Measurements from ENCODE around the gene CD55. TPM values are rescaled to one million over a fixed set of nuclear protein-coding genes. Genes with fewer than 3 reads are reported as not detected.

CD55 gene
- total RNA-seq, 2 experiments from 2014 or later: 62.1 to 66.0 TPM

DNA sequence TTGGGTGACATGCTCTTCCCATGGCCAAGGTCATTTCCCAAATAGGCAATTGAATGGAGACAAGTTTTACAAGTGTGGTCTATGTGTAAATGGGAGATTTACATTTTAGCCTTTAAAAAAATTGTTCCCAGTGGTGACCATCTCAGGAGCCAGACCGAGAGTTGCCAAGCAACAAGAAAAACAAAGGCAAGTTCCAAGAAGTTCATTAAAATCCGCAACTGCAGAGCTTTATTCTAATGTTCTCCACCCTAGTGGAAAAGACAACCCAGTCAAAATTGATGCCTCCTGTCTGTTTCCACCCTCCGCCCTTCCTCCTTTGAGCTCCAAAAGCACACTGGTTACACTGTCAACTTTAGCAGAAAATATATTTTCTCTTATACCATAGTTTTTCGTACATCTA lies 33.2 kb upstream of the CD55 start:
- intact Hi-C loops (cut with micrococcal nuclease): no loop called here
- no peak for DNase-seq
- Mint-ChIP-seq H3K4me3 (no peak overlapping the region), H3K36me3 (ENCODE audit: low read depth) (peaks cover 5% of the 10 kb centered on the region), H3K27ac (no peak overlapping the region), H3K9me3 (peaks cover 14% of the 10 kb centered on the region), H3K4me1 (ENCODE audit: low read depth) (peaks cover 13% of the 10 kb centered on the region), H3K27me3 (ENCODE audit: low read depth) (no peaks in the 10 kb centered on the region)
- CTCF ChIA-PET: interaction anchor here (1.0 to 1.3 kb wide), 3 partner anchors 32 to 117 kb away, joined by 3 to 5 read pairs (median 3); no protein-coding TSS in a partner anchor

DNA sequence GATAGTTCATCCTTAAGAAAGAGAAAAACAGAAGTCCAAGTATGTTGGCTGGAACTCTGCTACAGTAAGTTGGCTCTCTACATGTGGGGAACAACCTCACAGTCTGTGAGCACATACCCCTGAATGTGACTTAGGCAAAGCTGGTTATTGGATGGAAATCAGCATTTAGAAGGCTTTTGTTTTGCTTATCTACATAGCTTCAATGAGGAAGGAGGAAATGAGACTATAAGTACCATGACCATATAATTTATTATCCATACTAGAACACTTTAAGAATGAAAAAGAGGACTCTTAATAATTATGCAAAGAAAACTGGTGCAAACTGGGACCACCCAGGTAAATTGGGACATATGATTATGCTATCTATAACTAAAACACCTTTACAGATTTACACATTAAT lies 31.7 kb upstream of the CD55 start:
- DNase-seq: no peak
- Mint-ChIP-seq H3K27ac (no peak overlapping the region), H3K4me3 (no peak overlapping the region), H3K36me3 (ENCODE audit: low read depth) (peaks cover 5% of the 10 kb centered on the region), H3K4me1 (ENCODE audit: low read depth) (peaks cover 8% of the 10 kb centered on the region), H3K27me3 (ENCODE audit: low read depth) (no peaks in the 10 kb centered on the region), H3K9me3 (peaks cover 14% of the 10 kb centered on the region)
- intact Hi-C loops (cut with micrococcal nuclease): no loop called here
- CTCF ChIA-PET: interaction anchor here (1.2 to 1.3 kb wide), 2 partner anchors 17 to 115 kb away, joined by 3 to 5 read pairs; no protein-coding TSS in a partner anchor

DNA sequence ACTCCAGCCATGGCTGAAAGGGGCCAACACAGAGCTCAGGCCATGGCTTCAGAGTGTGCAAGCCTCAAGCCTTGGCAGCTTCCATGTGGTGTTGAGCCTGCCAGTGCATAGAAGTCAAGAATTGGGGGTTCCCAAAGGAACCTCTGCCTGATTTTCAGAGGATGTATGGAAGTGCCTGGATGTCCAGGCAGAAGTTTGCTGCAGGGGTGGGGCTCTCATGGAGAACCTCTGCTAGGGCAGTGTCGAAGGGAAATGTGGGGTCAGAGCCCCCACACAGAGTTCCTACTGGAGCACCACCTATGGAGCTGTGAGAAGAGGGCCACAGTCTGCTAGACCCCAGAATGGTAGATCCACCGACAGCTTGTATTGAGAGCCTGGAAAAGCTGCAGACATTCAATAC lies 29.8 kb upstream of the CD55 start:
- H3K36me3 Mint-ChIP-seq (ENCODE audit: low read depth): peaks cover 5% of the 10 kb centered on the region
- H3K27me3 Mint-ChIP-seq (ENCODE audit: low read depth): no peaks in the 10 kb centered on the region

DNA sequence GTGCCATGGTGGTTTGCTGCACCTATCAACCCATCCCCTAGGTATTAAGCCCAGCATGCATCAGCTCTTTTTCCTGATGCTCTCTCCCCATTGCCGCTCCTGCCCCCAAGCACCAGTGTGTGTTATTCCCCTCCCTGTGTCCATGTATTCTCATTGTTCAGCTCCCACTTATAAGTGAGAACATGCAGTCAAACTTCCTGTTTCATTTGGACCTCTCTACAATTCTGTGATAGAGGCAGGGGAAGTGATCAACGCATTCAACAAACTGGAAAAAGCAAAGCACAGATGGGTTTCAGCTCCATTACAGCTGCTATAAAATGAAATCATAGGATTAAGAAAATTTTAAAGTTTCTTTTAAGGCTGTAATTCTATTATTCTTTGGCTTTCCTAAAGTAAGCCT lies 23.3 kb upstream of the CD55 start:
- no peaks in the 10 kb centered on the region for H3K36me3 Mint-ChIP-seq (ENCODE audit: low read depth)
- intact Hi-C loops (cut with micrococcal nuclease): loop anchor here (5.0 kb wide), 1 partner anchor 49 kb away; no protein-coding TSS in a partner anchor
- peaks cover 2% of the 10 kb centered on the region for H3K9me3 Mint-ChIP-seq
- H3K27me3 Mint-ChIP-seq (ENCODE audit: low read depth): no peaks in the 10 kb centered on the region
- CTCF ChIA-PET: interaction anchor here (0.9 kb wide), 2 partner anchors 106 to 202 kb away, joined by 3 to 4 read pairs; no protein-coding TSS in a partner anchor
- no peak overlapping the region for H3K4me3 Mint-ChIP-seq
- DNase-seq: no peak
- H3K27ac Mint-ChIP-seq: no peak overlapping the region
- peaks cover 21% of the 10 kb centered on the region for H3K4me1 Mint-ChIP-seq (ENCODE audit: low read depth)

More for the DNA sequence above, 29.8 kb upstream of the CD55 start:
- CTCF ChIA-PET: no interaction called here
- H3K4me1 Mint-ChIP-seq (ENCODE audit: low read depth): no peaks in the 10 kb centered on the region
- no peak overlapping the region for H3K4me3 Mint-ChIP-seq
- intact Hi-C loops (cut with micrococcal nuclease): no loop called here
- DNase-seq: no peak
- H3K9me3 Mint-ChIP-seq: peaks cover 14% of the 10 kb centered on the region
- no peak overlapping the region for H3K27ac Mint-ChIP-seq

DNA sequence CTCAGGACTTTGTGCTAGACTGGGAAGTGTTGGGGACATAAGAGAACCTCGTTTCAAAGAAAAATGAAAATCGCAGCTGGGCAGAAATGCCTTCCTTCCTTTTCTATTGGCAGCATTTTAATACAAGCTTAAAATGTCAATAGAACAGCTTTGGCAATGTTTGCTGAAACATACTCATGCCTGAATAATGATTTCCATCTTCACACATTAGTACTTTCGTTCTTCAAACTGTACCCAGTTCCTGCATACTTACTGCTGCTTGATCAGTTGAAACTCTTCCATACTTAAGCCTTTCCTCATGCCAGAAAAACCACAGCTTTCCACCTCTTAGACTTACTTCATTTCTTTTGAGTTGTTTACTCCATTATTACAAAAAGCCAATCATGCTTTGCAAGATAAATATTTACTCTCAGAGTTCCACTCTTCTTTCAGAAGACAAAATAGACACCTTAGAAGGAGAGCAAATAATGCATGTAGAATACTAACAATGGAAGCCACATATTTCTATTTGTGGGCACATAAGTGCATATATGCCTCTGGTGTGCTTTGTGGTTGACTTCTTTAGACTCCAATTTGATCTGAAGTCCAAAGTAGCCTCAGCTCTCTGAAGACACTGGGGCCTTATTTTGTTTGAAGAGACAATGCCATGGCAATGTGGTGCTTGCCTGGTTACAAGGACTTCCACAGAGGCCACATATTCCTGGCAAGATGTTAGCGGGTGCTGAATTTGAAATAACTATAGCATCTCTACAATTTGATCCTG lies 22.7 kb upstream of the CD55 start:
- no peaks in the 10 kb centered on the region for H3K36me3 Mint-ChIP-seq (ENCODE audit: low read depth)
- DNase-seq: no peak
- H3K4me3 Mint-ChIP-seq: no peak overlapping the region
- peaks cover 21% of the 10 kb centered on the region for H3K4me1 Mint-ChIP-seq (ENCODE audit: low read depth)
- peaks cover 5% of the 10 kb centered on the region for H3K9me3 Mint-ChIP-seq
- H3K27ac Mint-ChIP-seq: no peak overlapping the region
- no peaks in the 10 kb centered on the region for H3K27me3 Mint-ChIP-seq (ENCODE audit: low read depth)
- CTCF ChIA-PET: interaction anchor here (0.9 kb wide), 2 partner anchors 106 to 201 kb away, joined by 3 to 4 read pairs; no protein-coding TSS in a partner anchor
- intact Hi-C loops (cut with micrococcal nuclease): loop anchor here (5.0 kb wide), 1 partner anchor 48 kb away; no protein-coding TSS in a partner anchor

DNA sequence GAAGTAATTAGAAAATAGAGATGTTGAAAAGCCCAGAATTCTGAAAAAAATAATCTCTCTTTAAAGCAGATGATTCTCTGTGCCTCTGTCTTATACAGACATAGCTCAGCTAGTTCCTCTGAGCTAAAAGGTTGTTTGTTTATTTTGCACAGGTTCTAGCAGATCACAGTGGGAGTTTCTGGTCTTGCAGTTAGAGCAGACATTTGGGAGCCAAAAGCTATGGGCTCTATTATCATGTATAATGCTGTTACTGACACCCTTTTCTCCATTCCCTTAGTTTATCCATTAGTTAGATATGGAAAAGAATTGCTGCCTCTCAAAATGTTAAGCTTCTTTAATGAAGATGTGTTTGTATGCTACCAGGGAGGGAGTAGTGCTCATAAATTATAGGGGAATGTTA lies 20.5 kb upstream of the CD55 start:
- H3K36me3 Mint-ChIP-seq (ENCODE audit: low read depth): no peaks in the 10 kb centered on the region
- H3K4me3 Mint-ChIP-seq: no peak overlapping the region
- CTCF ChIA-PET: no interaction called here
- H3K4me1 Mint-ChIP-seq (ENCODE audit: low read depth): peaks cover 21% of the 10 kb centered on the region
- no peaks in the 10 kb centered on the region for H3K27me3 Mint-ChIP-seq (ENCODE audit: low read depth)
- H3K9me3 Mint-ChIP-seq: peaks cover 5% of the 10 kb centered on the region
- no peak for DNase-seq
- no peak overlapping the region for H3K27ac Mint-ChIP-seq
- intact Hi-C loops (cut with micrococcal nuclease): no loop called here

DNA sequence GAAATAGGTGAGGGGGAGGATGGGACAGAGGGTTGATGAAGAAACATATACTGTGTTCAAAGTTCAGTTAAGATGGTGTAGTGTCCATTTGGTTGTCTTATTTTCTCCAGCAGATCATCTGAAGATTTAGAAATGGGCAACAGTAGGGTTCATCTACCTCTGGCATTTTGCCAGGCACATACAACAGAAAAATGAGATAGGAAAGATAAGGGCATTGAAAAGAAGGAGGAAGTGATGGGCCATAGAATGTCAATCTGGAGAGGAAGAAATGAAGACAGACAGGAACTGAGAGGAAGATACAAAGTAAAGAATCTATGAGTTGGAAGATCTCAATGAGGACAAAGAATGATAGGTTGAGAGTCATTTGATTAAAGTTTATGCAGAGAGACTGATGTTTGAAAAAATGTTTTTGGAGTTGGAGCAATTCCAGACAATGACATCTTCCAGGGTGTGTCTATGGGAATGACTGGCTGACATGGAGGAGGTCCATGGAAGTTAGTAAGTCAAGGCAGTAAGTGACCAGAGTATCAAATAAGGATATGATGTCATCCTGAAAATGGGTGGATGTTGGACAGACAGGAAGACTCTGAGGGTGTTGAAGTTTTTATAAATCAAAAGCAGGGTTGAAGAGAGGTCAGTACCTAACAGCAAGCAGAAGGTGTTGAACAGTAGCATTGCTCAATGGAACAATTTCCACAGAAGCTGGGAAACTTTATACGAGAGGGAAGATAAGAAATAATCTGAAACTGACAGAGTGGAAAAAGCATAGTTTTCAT lies 18.7 kb upstream of the CD55 start:
- Mint-ChIP-seq H3K27ac (no peak overlapping the region), H3K27me3 (ENCODE audit: low read depth) (no peaks in the 10 kb centered on the region), H3K4me3 (no peak overlapping the region), H3K4me1 (ENCODE audit: low read depth) (peaks cover 20% of the 10 kb centered on the region), H3K9me3 (peaks cover 5% of the 10 kb centered on the region), H3K36me3 (ENCODE audit: low read depth) (no peaks in the 10 kb centered on the region)
- CTCF ChIA-PET: interaction anchor here (0.6 kb wide), 1 partner anchor 23 kb away, joined by 4 read pairs; no protein-coding TSS in a partner anchor
- no peak for DNase-seq
- intact Hi-C loops (cut with micrococcal nuclease): no loop called here

DNA sequence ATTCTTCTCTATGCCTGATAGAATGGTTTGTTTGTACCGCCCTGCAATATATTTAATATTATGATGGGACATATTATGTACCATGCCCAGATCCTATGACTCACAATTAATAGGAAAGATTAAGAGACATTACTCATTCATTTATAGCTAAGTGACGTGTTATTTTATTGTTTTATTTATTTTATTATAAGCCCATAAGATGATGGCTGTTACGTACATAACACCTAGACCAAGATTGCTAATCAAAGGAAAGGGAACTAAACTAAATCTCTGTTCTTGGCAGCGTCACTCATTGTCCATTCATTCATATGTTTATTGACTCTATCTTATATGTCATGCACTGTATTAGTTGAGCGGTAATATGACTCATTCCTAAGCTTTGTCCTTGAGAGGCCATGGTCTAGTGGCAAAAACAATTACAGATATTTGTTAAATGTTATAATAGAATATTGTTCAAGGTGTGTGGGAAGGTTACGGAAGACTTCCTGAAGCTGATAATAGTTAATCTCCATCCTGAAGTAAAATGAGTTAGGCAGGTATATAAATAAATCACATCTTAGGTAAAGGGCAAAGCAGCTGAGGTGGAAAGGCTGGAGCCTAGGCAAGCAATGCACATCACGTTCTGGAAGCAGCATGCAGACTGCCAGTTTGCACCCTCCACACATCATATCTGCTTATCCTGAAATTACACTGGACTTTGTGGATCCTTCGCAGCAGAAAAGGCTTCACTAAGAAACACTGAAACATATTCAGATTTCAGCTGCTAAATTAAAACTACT lies 16.6 kb upstream of the CD55 start:
- no peak for DNase-seq
- CTCF ChIA-PET: interaction anchor here (1.2 kb wide), 1 partner anchor 100 kb away, joined by 3 read pairs; no protein-coding TSS in a partner anchor
- Mint-ChIP-seq H3K27ac (no peak overlapping the region), H3K36me3 (ENCODE audit: low read depth) (no peaks in the 10 kb centered on the region), H3K9me3 (peaks cover 5% of the 10 kb centered on the region), H3K4me3 (no peak overlapping the region), H3K4me1 (ENCODE audit: low read depth) (peaks cover 22% of the 10 kb centered on the region), H3K27me3 (ENCODE audit: low read depth) (no peaks in the 10 kb centered on the region)
- intact Hi-C loops (cut with micrococcal nuclease): no loop called here

DNA sequence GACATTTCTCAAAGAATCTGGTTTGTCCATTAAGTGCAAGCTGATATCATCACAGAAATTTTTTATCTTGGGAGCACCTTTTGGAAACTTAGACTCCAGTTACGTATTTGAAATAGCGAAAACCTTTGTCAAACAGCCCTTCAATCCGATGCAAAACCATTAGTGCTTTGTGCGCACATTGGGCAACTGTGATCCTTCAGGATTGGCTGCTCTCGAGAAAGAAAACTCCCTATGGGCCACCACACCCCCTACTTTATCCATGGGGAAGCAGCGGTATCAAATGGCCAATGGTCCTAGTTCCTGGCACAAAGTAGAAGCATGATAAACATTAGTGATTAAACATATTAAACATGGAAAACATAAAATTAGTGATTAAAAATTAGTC lies 16.0 kb upstream of the CD55 start:
- CTCF ChIA-PET: no interaction called here
- Mint-ChIP-seq H3K9me3 (peaks cover 5% of the 10 kb centered on the region), H3K27me3 (ENCODE audit: low read depth) (no peaks in the 10 kb centered on the region), H3K4me1 (ENCODE audit: low read depth) (peaks cover 26% of the 10 kb centered on the region), H3K27ac (no peak overlapping the region), H3K36me3 (ENCODE audit: low read depth) (no peaks in the 10 kb centered on the region), H3K4me3 (no peak overlapping the region)
- no peak for DNase-seq
- intact Hi-C loops (cut with micrococcal nuclease): no loop called here

DNA sequence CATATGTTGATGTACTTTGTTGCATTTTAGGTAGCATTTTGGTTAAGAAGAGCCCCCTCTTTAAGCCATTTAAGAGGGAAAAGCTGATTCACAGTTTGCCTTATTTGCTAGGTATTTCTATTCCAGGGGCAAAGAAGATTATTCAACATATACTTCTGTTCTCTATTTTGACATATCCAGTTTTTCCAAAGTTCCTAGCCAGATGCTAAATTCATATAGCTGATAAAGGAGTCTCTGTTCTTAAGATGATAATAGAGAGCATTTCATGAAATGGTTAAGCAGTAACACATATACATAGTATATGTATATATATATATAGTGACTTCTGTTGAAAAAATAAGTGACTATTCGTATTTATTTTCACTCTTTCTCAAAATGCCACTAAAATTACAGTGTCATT lies 15.5 kb upstream of the CD55 start:
- Mint-ChIP-seq H3K36me3 (ENCODE audit: low read depth) (no peaks in the 10 kb centered on the region), H3K27me3 (ENCODE audit: low read depth) (no peaks in the 10 kb centered on the region), H3K27ac (no peak overlapping the region), H3K4me1 (ENCODE audit: low read depth) (peaks cover 26% of the 10 kb centered on the region), H3K9me3 (peaks cover 5% of the 10 kb centered on the region), H3K4me3 (no peak overlapping the region)
- CTCF ChIA-PET: interaction anchor here (1.3 kb wide), 1 partner anchor 17 kb away, joined by 3 read pairs; no protein-coding TSS in a partner anchor
- intact Hi-C loops (cut with micrococcal nuclease): no loop called here
- no peak for DNase-seq

DNA sequence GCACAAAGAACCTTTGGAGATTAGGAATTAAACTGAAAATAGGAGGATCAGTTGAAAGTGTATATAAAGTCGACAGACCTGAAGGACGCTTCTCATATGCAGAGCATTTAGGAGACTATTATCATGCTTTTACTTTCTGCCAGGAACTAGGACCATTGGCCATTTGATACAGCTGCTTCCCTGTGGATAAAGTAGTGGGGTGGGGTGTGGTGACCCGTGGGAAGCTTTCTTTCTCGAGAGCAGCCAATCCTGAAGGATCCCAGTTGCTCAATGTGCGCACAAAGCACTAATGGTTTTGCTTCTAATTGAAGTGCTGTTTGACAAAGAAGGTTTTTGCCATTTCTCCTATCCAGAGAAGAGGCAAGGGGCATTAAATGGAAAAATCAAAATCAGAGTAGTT lies 14.9 kb upstream of the CD55 start:
- Mint-ChIP-seq H3K27ac (no peak overlapping the region), H3K36me3 (ENCODE audit: low read depth) (no peaks in the 10 kb centered on the region), H3K4me1 (ENCODE audit: low read depth) (peaks cover 26% of the 10 kb centered on the region), H3K9me3 (peaks cover 5% of the 10 kb centered on the region), H3K27me3 (ENCODE audit: low read depth) (no peaks in the 10 kb centered on the region), H3K4me3 (no peak overlapping the region)
- intact Hi-C loops (cut with micrococcal nuclease): no loop called here
- CTCF ChIA-PET: interaction anchor here (1.3 kb wide), 1 partner anchor 17 kb away, joined by 3 read pairs; no protein-coding TSS in a partner anchor
- DNase-seq: no peak

Data from activated naive CD4-positive, alpha-beta T cell treated with anti-CD3 and anti-CD28 coated beads for 36 hours (primary cell).